IgD-negative memory B cell (primary cell): ENCODE results near the gene PRKN. TPM values are rescaled to one million over a fixed set of nuclear protein-coding genes. Genes with fewer than 3 reads are reported as not detected.
A peak's percentile ranks its signal among the peaks of the same experiment; 100 is the strongest.

Source experiments
- H3K27ac Mint-ChIP-seq, 3 donors: one replicate each; pipeline ENCODE4 v1.8.0; 2020 to 2022; ENCODE audit warnings: mild to moderate bottlenecking in 3 of 3, mixed read lengths in 3 of 3, moderate library complexity in 1 of 3
- H3K27me3 Mint-ChIP-seq: one replicate; pipeline ENCODE4 v1.8.0; 2021; ENCODE audit warnings: mixed read lengths
- H3K36me3 Mint-ChIP-seq: one replicate; pipeline ENCODE4 v1.8.0; 2020; ENCODE audit warnings: mild to moderate bottlenecking, mixed read lengths
- H3K4me1 Mint-ChIP-seq, 3 donors: one replicate each; pipeline ENCODE4 v1.8.0; 2020 to 2022; ENCODE audit warnings: mixed read lengths in 3 of 3, mild to moderate bottlenecking in 1 of 3
- H3K4me3 Mint-ChIP-seq, 4 donors: one replicate each; pipeline ENCODE4 v1.8.0; 2020 to 2022; ENCODE audit warnings: mild to moderate bottlenecking in 4 of 4, mixed read lengths in 4 of 4, moderate library complexity in 3 of 4
- H3K9me3 Mint-ChIP-seq, 3 donors: one replicate each; pipeline ENCODE4 v1.8.0; 2020 to 2021; ENCODE audit warnings: mixed read lengths in 3 of 3, mild to moderate bottlenecking in 1 of 3
- polyA plus RNA-seq: library from polyadenylated mRNA; unstranded; fragments of 300-500 nt; fragmentation: Illumina TruSeq; gene quantifications from one replicate; pipeline ENCODE4 v1.2.3, GENCODE V29; 2021

Gene PRKN
- polyA plus RNA-seq, 1 donor from 2014 or later: 0.55 TPM

GRCh38 chr6:162373868-162374267, 353.7 kb downstream of the PRKN start:
- peaks cover 3% of the 10 kb centered on the region for H3K36me3 Mint-ChIP-seq
- peaks cover 0 to 2% (median 0%) of the 10 kb centered on the region in 3 donors for H3K4me1 Mint-ChIP-seq
- H3K27me3 Mint-ChIP-seq: no peaks in the 10 kb centered on the region
- H3K9me3 Mint-ChIP-seq: peaks cover 0 to 1% (median 0%) of the 10 kb centered on the region in 3 donors
- no peak overlapping the region for H3K27ac Mint-ChIP-seq
- H3K4me3 Mint-ChIP-seq: no peak overlapping the region

GRCh38 chr6:162373192-162373591, 354.4 kb downstream of the PRKN start:
- peaks cover 0 to 1% (median 0%) of the 10 kb centered on the region in 3 donors for H3K9me3 Mint-ChIP-seq
- H3K27me3 Mint-ChIP-seq: no peaks in the 10 kb centered on the region
- peaks cover 3% of the 10 kb centered on the region for H3K36me3 Mint-ChIP-seq
- H3K27ac Mint-ChIP-seq: no peak overlapping the region
- H3K4me3 Mint-ChIP-seq: no peak overlapping the region
- peaks cover 0 to 2% (median 0%) of the 10 kb centered on the region in 3 donors for H3K4me1 Mint-ChIP-seq

- H3K27ac Mint-ChIP-seq: peak overlapping the region in 1 of 3 donors; percentile 50
- peaks cover 0 to 1% (median 0%) of the 10 kb centered on the region in 3 donors for H3K9me3 Mint-ChIP-seq
- no peaks in the 10 kb centered on the region for H3K27me3 Mint-ChIP-seq
Observed at GRCh38 chr6:162372106-162372505, 355.5 kb downstream of the PRKN start.

GRCh38 chr6:162371121-162371520, 356.4 kb downstream of the PRKN start:
- Mint-ChIP-seq H3K27me3 (no peaks in the 10 kb centered on the region), H3K27ac (no peak overlapping the region), H3K4me1 (no peaks in the 10 kb centered on the region), H3K9me3 (peaks cover 0 to 3% (median 0%) of the 10 kb centered on the region in 3 donors), H3K4me3 (no peak overlapping the region), H3K36me3 (no peaks in the 10 kb centered on the region)

More at GRCh38 chr6:162372106-162372505, 355.5 kb downstream of the PRKN start:
- no peaks in the 10 kb centered on the region for H3K4me1 Mint-ChIP-seq
- no peak overlapping the region for H3K4me3 Mint-ChIP-seq
- no peaks in the 10 kb centered on the region for H3K36me3 Mint-ChIP-seq

GRCh38 chr6:162369091-162369490, 358.5 kb downstream of the PRKN start:
- Mint-ChIP-seq H3K4me1 (no peaks in the 10 kb centered on the region), H3K4me3 (no peak overlapping the region), H3K27ac (no peak overlapping the region), H3K36me3 (no peaks in the 10 kb centered on the region), H3K27me3 (no peaks in the 10 kb centered on the region), H3K9me3 (peaks cover 0 to 2% (median 0%) of the 10 kb centered on the region in 3 donors)

GRCh38 chr6:162364488-162364887, 363.1 kb downstream of the PRKN start:
- Mint-ChIP-seq H3K27ac (no peak overlapping the region), H3K9me3 (peaks cover 0 to 2% (median 0%) of the 10 kb centered on the region in 3 donors), H3K4me1 (no peaks in the 10 kb centered on the region), H3K36me3 (no peaks in the 10 kb centered on the region), H3K4me3 (no peak overlapping the region), H3K27me3 (no peaks in the 10 kb centered on the region)

- no peak overlapping the region for H3K4me3 Mint-ChIP-seq
- peaks cover 0 to 2% (median 0%) of the 10 kb centered on the region in 3 donors for H3K9me3 Mint-ChIP-seq
- no peaks in the 10 kb centered on the region for H3K4me1 Mint-ChIP-seq
- no peaks in the 10 kb centered on the region for H3K36me3 Mint-ChIP-seq
- no peak overlapping the region for H3K27ac Mint-ChIP-seq
- H3K27me3 Mint-ChIP-seq: no peaks in the 10 kb centered on the region
Observed at GRCh38 chr6:162363757-162364156, 363.8 kb downstream of the PRKN start.

- no peaks in the 10 kb centered on the region for H3K4me1 Mint-ChIP-seq
- no peak overlapping the region for H3K4me3 Mint-ChIP-seq
- H3K27ac Mint-ChIP-seq: no peak overlapping the region
- H3K9me3 Mint-ChIP-seq: no peaks in the 10 kb centered on the region
- no peaks in the 10 kb centered on the region for H3K27me3 Mint-ChIP-seq
- H3K36me3 Mint-ChIP-seq: no peaks in the 10 kb centered on the region
Observed at GRCh38 chr6:162360901-162361567, 366.5 kb downstream of the PRKN start.

- no peaks in the 10 kb centered on the region for H3K4me1 Mint-ChIP-seq
- no peak overlapping the region for H3K4me3 Mint-ChIP-seq
- H3K27ac Mint-ChIP-seq: no peak overlapping the region
- no peaks in the 10 kb centered on the region for H3K36me3 Mint-ChIP-seq
- no peaks in the 10 kb centered on the region for H3K9me3 Mint-ChIP-seq
- no peaks in the 10 kb centered on the region for H3K27me3 Mint-ChIP-seq
Observed at GRCh38 chr6:162358625-162359024, 368.9 kb downstream of the PRKN start.

- H3K9me3 Mint-ChIP-seq: peaks cover 0 to 5% (median 2%) of the 10 kb centered on the region in 3 donors
- no peaks in the 10 kb centered on the region for H3K27me3 Mint-ChIP-seq
- H3K36me3 Mint-ChIP-seq: peaks cover 2% of the 10 kb centered on the region
- no peak overlapping the region for H3K4me3 Mint-ChIP-seq
- H3K27ac Mint-ChIP-seq: no peak overlapping the region
- no peaks in the 10 kb centered on the region for H3K4me1 Mint-ChIP-seq
Observed at GRCh38 chr6:162345051-162345511, 382.5 kb downstream of the PRKN start.

GRCh38 chr6:162344646-162345010, 382.9 kb downstream of the PRKN start:
- H3K4me3 Mint-ChIP-seq: no peak overlapping the region
- no peaks in the 10 kb centered on the region for H3K27me3 Mint-ChIP-seq
- H3K9me3 Mint-ChIP-seq: peaks cover 0 to 5% (median 2%) of the 10 kb centered on the region in 3 donors
- no peaks in the 10 kb centered on the region for H3K4me1 Mint-ChIP-seq
- H3K27ac Mint-ChIP-seq: no peak overlapping the region
- peaks cover 2% of the 10 kb centered on the region for H3K36me3 Mint-ChIP-seq

- Mint-ChIP-seq H3K27ac (no peak overlapping the region), H3K36me3 (peaks cover 2% of the 10 kb centered on the region), H3K27me3 (no peaks in the 10 kb centered on the region), H3K9me3 (peaks cover 0 to 5% (median 2%) of the 10 kb centered on the region in 3 donors), H3K4me3 (no peak overlapping the region), H3K4me1 (no peaks in the 10 kb centered on the region)
Observed at GRCh38 chr6:162343936-162344645, 383.5 kb downstream of the PRKN start.

GRCh38 chr6:162343198-162343935, 384.2 kb downstream of the PRKN start:
- no peak overlapping the region for H3K27ac Mint-ChIP-seq
- H3K27me3 Mint-ChIP-seq: no peaks in the 10 kb centered on the region
- H3K4me3 Mint-ChIP-seq: no peak overlapping the region
- no peaks in the 10 kb centered on the region for H3K4me1 Mint-ChIP-seq
- H3K36me3 Mint-ChIP-seq: no peaks in the 10 kb centered on the region
- peaks cover 0 to 5% (median 2%) of the 10 kb centered on the region in 3 donors for H3K9me3 Mint-ChIP-seq

GRCh38 chr6:162337412-162337811, 390.2 kb downstream of the PRKN start:
- H3K36me3 Mint-ChIP-seq: no peaks in the 10 kb centered on the region
- H3K4me1 Mint-ChIP-seq: no peaks in the 10 kb centered on the region
- H3K27me3 Mint-ChIP-seq: no peaks in the 10 kb centered on the region
- no peak overlapping the region for H3K4me3 Mint-ChIP-seq
- H3K27ac Mint-ChIP-seq: no peak overlapping the region
- H3K9me3 Mint-ChIP-seq: peaks cover 3 to 8% (median 7%) of the 10 kb centered on the region in 3 donors

- no peaks in the 10 kb centered on the region for H3K4me1 Mint-ChIP-seq
- no peaks in the 10 kb centered on the region for H3K27me3 Mint-ChIP-seq
- H3K27ac Mint-ChIP-seq: no peak overlapping the region
Observed at GRCh38 chr6:162336359-162336758, 391.2 kb downstream of the PRKN start.

More at GRCh38 chr6:162336359-162336758, 391.2 kb downstream of the PRKN start:
- Mint-ChIP-seq H3K36me3 (no peaks in the 10 kb centered on the region), H3K4me3 (no peak overlapping the region), H3K9me3 (peaks cover 3 to 8% (median 7%) of the 10 kb centered on the region in 3 donors)
